OCI-LY7 (cell line): ENCODE results near the gene DCP2.

Source experiments
- EZH2phosphoT487 ChIP-seq: fragments of 200-600 bp; sonication (generic); IDR thresholded peaks from 2 replicates; pipeline ENCODE4 v1.6.1; 2018; ENCODE audit warnings: low read depth, borderline replicate concordance, mild to moderate bottlenecking, mixed run types, antibody characterized with exemption, low read length, moderate library complexity, mixed read lengths
- TF ChIP-seq, protein P1 (sequence below): fragments of 200-600 bp; sonication (generic); conservative IDR thresholded peaks from 2 replicates; pipeline ENCODE4 v1.5.1; 2014; ENCODE audit warnings: mild to moderate bottlenecking, antibody characterized with exemption, low read length, moderate library complexity, mixed read lengths

DNA sequence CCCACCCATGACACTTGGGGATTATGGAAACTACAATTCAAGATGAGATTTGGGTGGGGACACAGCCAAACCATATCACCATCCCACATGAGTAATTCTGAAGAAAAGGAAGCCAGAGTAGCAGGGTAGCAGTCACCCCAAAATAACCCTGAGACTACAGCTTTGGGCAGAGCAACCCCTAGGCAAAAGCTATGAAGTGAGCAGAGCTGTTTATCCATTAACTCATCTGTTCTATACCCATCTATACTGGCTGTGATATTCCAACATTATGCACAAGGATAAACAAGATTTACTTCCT is 42.3 kb upstream of the DCP2 start:
- TF ChIP-seq, protein P1, sequence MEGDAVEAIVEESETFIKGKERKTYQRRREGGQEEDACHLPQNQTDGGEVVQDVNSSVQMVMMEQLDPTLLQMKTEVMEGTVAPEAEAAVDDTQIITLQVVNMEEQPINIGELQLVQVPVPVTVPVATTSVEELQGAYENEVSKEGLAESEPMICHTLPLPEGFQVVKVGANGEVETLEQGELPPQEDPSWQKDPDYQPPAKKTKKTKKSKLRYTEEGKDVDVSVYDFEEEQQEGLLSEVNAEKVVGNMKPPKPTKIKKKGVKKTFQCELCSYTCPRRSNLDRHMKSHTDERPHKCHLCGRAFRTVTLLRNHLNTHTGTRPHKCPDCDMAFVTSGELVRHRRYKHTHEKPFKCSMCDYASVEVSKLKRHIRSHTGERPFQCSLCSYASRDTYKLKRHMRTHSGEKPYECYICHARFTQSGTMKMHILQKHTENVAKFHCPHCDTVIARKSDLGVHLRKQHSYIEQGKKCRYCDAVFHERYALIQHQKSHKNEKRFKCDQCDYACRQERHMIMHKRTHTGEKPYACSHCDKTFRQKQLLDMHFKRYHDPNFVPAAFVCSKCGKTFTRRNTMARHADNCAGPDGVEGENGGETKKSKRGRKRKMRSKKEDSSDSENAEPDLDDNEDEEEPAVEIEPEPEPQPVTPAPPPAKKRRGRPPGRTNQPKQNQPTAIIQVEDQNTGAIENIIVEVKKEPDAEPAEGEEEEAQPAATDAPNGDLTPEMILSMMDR = no peak
- TF ChIP-seq EZH2phosphoT487 = no peak
